Transverse colon (tissue), 4 donors: ENCODE measurements around the gene HDHD3. TPM values are rescaled to one million over a fixed set of nuclear protein-coding genes. Genes with fewer than 3 reads are reported as not detected.

ENCODE experiments used
- DNase-seq: peaks from one replicate; pipeline ENCODE4 v3.0.0-alpha.2; 2019
- H3K27ac ChIP-seq, 4 donors: fragments of 200-600 bp; sonication (generic); 2 replicates each; pipeline ENCODE4 v1.5.1; 2016 to 2018; ENCODE audit warnings: inconsistent platforms in 4 of 4
- H3K27me3 ChIP-seq: fragments of 200-600 bp; sonication (generic); 2 replicates; pipeline ENCODE4 v1.5.1; 2017; ENCODE audit warnings: inconsistent platforms
- H3K36me3 ChIP-seq, 4 donors: fragments of 200-600 bp; sonication (generic); 2 replicates each; pipeline ENCODE4 v1.5.1; 2017 to 2019; ENCODE audit warnings: inconsistent platforms in 4 of 4
- H3K4me1 ChIP-seq, 4 donors: fragments of 200-600 bp; sonication (generic); 2 replicates each; pipeline ENCODE4 v1.5.1; 2017 to 2020; ENCODE audit warnings: inconsistent platforms in 4 of 4
- H3K4me3 ChIP-seq, 4 donors: fragments of 200-600 bp; sonication (generic); 1 replicate in 1 of 4; 2 replicates in 3 of 4; pipeline versions ENCODE4 v1.5.1 to v1.6.1; 2017 to 2019; ENCODE audit warnings: inconsistent platforms in 4 of 4
- H3K9me3 ChIP-seq, 2 donors: fragments of 200-600 bp; sonication (generic); 2 replicates each; pipeline ENCODE4 v1.5.1; 2017 to 2019; ENCODE audit warnings: inconsistent platforms in 2 of 2
- EP300 ChIP-seq: sonication (generic); formaldehyde crosslinking; IDR thresholded peaks from one replicate; pipeline ENCODE4 v1.6.1; 2017; ENCODE audit warnings: antibody characterized with exemption, low read depth
- POLR2A ChIP-seq: fragments of 450-650 bp; IDR thresholded peaks from one replicate; pipeline ENCODE4 v1.6.1; 2016; ENCODE audit warnings: antibody characterized with exemption, mild to moderate bottlenecking, moderate library complexity
- POLR2AphosphoS5 ChIP-seq, 3 donors: sonication (generic); formaldehyde crosslinking; IDR thresholded peaks; one replicate each; pipeline ENCODE4 v1.6.1; 2016; ENCODE audit warnings: antibody characterized with exemption in 3 of 3
- WGBS, 2 donors: methylation state at CpG; one replicate each; pipeline ENCODE4 v1.1.5; 2018; ENCODE audit warnings: low coverage in 1 of 2; 5-methylcytosine and 5-hydroxymethylcytosine counted together
- in situ Hi-C, 4 donors: fragments of 200-750 bp; cut with MboI; loops; one replicate each; pipeline versions ENCODE4 v1.15.0 to v1.15.1; 2017; ENCODE audit warnings: low sequenced_read_pairs in 3 of 4, low pct_ligation_motif_present in 1 of 4, low pct_unique_long_range_greater_than_20kb in 1 of 4
- intact Hi-C: fragments of 100-400 bp; cut with DNase I; formaldehyde crosslinking; loops from one replicate; pipeline ENCODE4 v1.15.1; 2023; ENCODE audit warnings: low total_unique reads
- total RNA-seq, 4 donors: library from RNA; depleted of rRNA; stranded (reverse); fragments of >200 nt; gene quantifications; one replicate each; pipeline ENCODE4 v1.1.0, GENCODE V29; 2016
- TF ChIP-seq, protein P1 (sequence below), 5 experiments: fragments of 200-600 bp in 3 of 5; fragments of 450-650 bp in 2 of 5; sonication (generic) in 3 of 5; IDR thresholded peaks; 1 replicate in 2 of 5; 2 replicates in 3 of 5; pipeline ENCODE4 v1.5.1; 2016 to 2017; ENCODE audit warnings: antibody characterized with exemption in 5 of 5, inconsistent platforms in 3 of 5, mild to moderate bottlenecking in 2 of 5, moderate library complexity in 1 of 5

Gene HDHD3
- total RNA-seq, 4 donors from 2014 or later, result 156 to 269 (median 237) TPM

DNA sequence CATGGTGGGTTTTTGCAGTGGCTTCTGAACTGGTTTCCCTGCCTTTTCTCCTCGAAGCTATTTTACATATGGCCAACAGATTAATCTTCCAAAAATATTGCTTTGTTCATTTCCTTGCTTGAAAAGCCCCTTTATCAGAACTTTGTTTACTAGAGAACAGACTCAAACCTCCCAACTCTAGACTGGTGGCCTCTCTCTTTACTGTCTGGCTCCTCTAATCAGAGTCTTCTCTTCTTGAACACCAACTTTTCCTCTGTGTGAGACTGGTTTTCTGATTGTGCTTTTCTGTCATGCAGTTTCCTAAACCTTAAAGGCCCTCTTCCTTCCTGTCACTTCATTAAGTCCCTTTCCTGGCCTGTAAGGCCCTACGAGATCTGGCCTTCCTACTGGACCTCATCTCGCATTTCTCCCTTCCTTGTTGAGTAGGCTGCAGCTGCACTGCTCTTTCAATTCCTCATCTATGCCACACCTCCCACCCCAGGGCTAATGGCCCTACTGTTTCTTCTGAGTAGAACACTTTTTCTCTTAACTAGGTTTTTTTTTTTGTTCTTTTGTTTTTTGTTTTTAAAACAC is 39.4 kb upstream of the HDHD3 start:
- DNase-seq, result no peak
- intact Hi-C loops, result no loop called here
- Histone ChIP-seq H3K4me3 (no peak overlapping the region), H3K4me1 (peaks cover 0 to 6% (median 0%) of the 10 kb centered on the region in 4 donors), H3K9me3 (no peaks in the 10 kb centered on the region), H3K36me3 (no peaks in the 10 kb centered on the region), H3K27me3 (no peaks in the 10 kb centered on the region), H3K27ac (peak overlapping the region in 1 of 4 donors; percentile 56)
- 49 to 63% methylated on average over 3 of the region's 3 CpGs for WGBS, 2 donors
- TF ChIP-seq POLR2AphosphoS5 (IDR thresholded peaks at IDR 0.05) (no peak), EP300 (no peak)
- in situ Hi-C loops, result no loop called here

DNA sequence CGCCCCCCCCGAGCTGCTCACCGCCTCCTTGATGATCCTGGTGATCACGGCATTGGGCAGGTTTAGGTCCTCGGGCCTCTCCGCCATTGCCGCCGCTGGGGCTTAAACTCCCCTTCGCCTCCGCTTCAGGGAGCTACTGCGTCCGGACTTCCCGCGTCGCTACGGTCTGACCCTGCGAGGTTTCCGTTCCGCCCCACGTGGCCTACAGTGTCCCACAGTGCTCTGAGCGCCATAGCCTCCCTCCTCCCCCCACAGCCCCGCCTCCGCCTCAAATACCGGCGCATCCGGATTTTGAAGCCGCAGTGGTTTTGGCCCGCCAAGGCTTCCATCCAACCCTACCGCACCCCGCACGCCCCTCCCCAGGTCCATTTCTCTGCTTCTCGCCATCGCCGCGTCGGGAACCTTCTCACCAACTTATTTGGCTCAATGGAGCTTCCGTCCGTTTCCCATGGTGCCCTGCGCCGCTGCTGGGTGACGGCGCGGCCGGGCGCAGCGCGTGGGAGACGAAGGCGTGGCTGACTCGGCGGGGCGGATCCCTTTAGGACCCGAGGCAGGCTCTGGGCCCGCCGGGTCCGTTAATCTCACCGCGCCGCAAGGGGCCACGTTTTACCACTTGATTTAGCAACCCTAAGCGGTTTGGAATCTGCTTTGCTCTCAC is 33.5 kb upstream of the HDHD3 start, which contains the start of the genes C9orf43 and POLE3:
TSS of gene C9orf43 (plus strand) at position 541 of the 658 bp plus-strand sequence. CDS start 2,747 bp downstream, outside the sequence.
TSS of gene POLE3 (minus strand) at position 469 of the 658 bp plus-strand sequence. CDS start at position 87, 382 bp downstream.
- Histone ChIP-seq H3K4me1 (peaks cover 6 to 31% (median 13%) of the 10 kb centered on the region in 4 donors), H3K36me3 (peaks cover 0 to 11% (median 0%) of the 10 kb centered on the region in 4 donors), H3K27me3 (no peaks in the 10 kb centered on the region), H3K4me3 (peak within 1 kb of the TSS; percentile 49 to 95 (median 75)), H3K27ac (peak within 1 kb of the TSS; percentile 94 to 98 (median 96)), H3K9me3 (no peaks in the 10 kb centered on the region)
- DNase-seq, result peak; percentile 95
- in situ Hi-C loops (no loop called here), intact Hi-C loops (no loop called here)
- WGBS, 2 donors, result 0 to 1% methylated on average over 17 to 60 of the region's 61 CpGs
- TF ChIP-seq POLR2AphosphoS5 (IDR thresholded peaks at IDR 0.05) (peak; percentile 81 to 82 (median 82)), POLR2A (peak; percentile 60), EP300 (no peak)
- TF ChIP-seq, protein P1, sequence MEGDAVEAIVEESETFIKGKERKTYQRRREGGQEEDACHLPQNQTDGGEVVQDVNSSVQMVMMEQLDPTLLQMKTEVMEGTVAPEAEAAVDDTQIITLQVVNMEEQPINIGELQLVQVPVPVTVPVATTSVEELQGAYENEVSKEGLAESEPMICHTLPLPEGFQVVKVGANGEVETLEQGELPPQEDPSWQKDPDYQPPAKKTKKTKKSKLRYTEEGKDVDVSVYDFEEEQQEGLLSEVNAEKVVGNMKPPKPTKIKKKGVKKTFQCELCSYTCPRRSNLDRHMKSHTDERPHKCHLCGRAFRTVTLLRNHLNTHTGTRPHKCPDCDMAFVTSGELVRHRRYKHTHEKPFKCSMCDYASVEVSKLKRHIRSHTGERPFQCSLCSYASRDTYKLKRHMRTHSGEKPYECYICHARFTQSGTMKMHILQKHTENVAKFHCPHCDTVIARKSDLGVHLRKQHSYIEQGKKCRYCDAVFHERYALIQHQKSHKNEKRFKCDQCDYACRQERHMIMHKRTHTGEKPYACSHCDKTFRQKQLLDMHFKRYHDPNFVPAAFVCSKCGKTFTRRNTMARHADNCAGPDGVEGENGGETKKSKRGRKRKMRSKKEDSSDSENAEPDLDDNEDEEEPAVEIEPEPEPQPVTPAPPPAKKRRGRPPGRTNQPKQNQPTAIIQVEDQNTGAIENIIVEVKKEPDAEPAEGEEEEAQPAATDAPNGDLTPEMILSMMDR (IDR thresholded peaks at IDR 0.05), result peak in 1 of 5 experiments; percentile 8

DNA sequence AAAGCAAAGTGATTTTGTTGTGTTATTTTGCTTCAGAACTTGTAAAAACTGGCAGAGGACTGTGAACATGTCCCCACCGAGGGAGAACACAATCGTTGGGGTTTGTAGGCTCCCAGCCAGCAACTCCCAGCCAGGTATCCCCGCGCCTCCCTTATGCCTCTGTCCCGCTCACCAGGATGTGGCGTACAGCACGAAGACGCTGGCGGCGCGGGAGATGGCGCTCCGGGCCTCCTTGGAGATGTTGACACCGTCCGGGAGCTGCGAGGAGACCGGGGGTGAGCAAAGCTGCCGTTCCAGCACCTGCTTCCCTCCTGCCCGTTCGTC is 33.1 kb upstream of the HDHD3 start:
- peak overlapping the region; percentile 94 to 98 (median 96) for H3K27ac ChIP-seq
- H3K4me1 ChIP-seq, result peaks cover 6 to 31% (median 13%) of the 10 kb centered on the region in 4 donors
- in situ Hi-C loops (loop anchor here in 3 of 4 donors (10.0 kb wide), 3 partner anchors 95 to 135 kb away; partner anchors contain the start of genes CDC26 (in 3 of the 3), PRPF4 (in 3 of the 3) and RNF183 (in 1 of the 3)), intact Hi-C loops (loop anchor here (10.0 kb wide), 1 partner anchor 65 kb away; the partner anchor contains the start of genes BSPRY and WDR31)
- no peak for DNase-seq
- TF ChIP-seq POLR2AphosphoS5 (IDR thresholded peaks at IDR 0.05) (no peak), EP300 (no peak), POLR2A (no peak)
- TF ChIP-seq, protein P1 (IDR thresholded peaks at IDR 0.05), result no peak
- H3K4me3 ChIP-seq, result peak overlapping the region; percentile 49 to 95 (median 75)
- WGBS, 2 donors, result 0% methylated on average over 20 of the region's 20 CpGs; no CpG with 5 or more reads in 1 of the 2 donors
- H3K36me3 ChIP-seq, result peaks cover 0 to 11% (median 0%) of the 10 kb centered on the region in 4 donors
- H3K9me3 ChIP-seq, result no peaks in the 10 kb centered on the region
- H3K27me3 ChIP-seq, result no peaks in the 10 kb centered on the region

DNA sequence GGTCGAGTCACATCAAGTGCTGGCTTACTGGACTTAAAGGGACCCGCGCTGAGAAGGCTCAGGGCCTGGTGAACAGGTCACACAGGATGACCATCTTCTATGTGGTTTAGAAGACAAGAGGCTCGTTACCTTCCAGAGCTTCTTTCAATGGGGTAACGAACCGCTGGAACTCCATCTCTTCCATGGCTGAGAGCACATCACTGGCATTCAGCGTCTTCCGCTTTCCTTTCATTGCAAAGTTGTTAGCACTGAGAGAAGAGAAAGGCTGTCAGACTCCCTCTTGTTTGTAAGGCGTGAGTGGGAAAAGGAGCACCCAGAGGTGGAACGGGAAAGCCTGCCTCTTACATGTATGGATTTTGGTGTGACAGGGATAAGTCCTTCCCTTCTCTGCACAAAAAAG is 32.7 kb upstream of the HDHD3 start:
- peaks cover 0 to 11% (median 0%) of the 10 kb centered on the region in 4 donors for H3K36me3 ChIP-seq
- H3K4me1 ChIP-seq, result peaks cover 6 to 31% (median 13%) of the 10 kb centered on the region in 4 donors
- no peaks in the 10 kb centered on the region for H3K27me3 ChIP-seq
- H3K4me3 ChIP-seq, result peak overlapping the region; percentile 49 to 95 (median 75)
- no peak for DNase-seq
- H3K9me3 ChIP-seq, result no peaks in the 10 kb centered on the region
- 28 to 29% methylated on average over 1 to 10 of the region's 10 CpGs for WGBS, 2 donors
- TF ChIP-seq POLR2A (no peak), EP300 (no peak), POLR2AphosphoS5 (IDR thresholded peaks at IDR 0.05) (no peak)
- TF ChIP-seq, protein P1 (IDR thresholded peaks at IDR 0.05), result no peak
- intact Hi-C loops (loop anchor here (10.0 kb wide), 1 partner anchor 65 kb away; the partner anchor contains the start of genes BSPRY and WDR31), in situ Hi-C loops (loop anchor here in 3 of 4 donors (10.0 kb wide), 3 partner anchors 95 to 135 kb away; partner anchors contain the start of genes CDC26 (in 3 of the 3), PRPF4 (in 3 of the 3) and RNF183 (in 1 of the 3))
- H3K27ac ChIP-seq, result peak overlapping the region; percentile 94 to 98 (median 96)
